WTC11 (cell line): ENCODE data around the gene LSP1. TPM values are rescaled to one million over a fixed set of nuclear protein-coding genes. Genes with fewer than 3 reads are reported as not detected.

Experiments used
- ATAC-seq: fragments of 200-7000 bp; cut with Tn5 transposase; 2 replicates; pipeline ENCODE4 v1.10.0; 2021; ENCODE audit warnings: mild to moderate bottlenecking, moderate library complexity
- CTCF ChIA-PET: fragments of 300-600 bp; sonication (Branson Sonifier 250); formaldehyde crosslinking; loops from one replicate; lab custom pipeline; 2021; ENCODE audit warnings: antibody characterized with exemption; lab: Charles Lee
- POLR2A ChIA-PET: fragments of 350-600 bp; sonication (Branson Sonifier 250); formaldehyde crosslinking; loops from one replicate; lab custom pipeline; 2021; ENCODE audit warnings: antibody characterized with exemption; lab: Charles Lee
- DNase-seq: peaks from one replicate; pipeline ENCODE4 v3.0.0; 2021; ENCODE audit warnings: low spot score
- H3K27ac Mint-ChIP-seq: 2 replicates; pipeline ENCODE4 v1.8.0; 2021; ENCODE audit warnings: mixed read lengths
- H3K27me3 Mint-ChIP-seq: 2 replicates; pipeline ENCODE4 v1.8.0; 2021; ENCODE audit warnings: low read depth, mild to moderate bottlenecking, moderate library complexity, mixed read lengths
- H3K36me3 Mint-ChIP-seq: 2 replicates; pipeline ENCODE4 v1.8.0; 2021; ENCODE audit warnings: mixed read lengths
- H3K4me1 Mint-ChIP-seq: 2 replicates; pipeline ENCODE4 v1.8.0; 2022; ENCODE audit warnings: mixed read lengths
- H3K4me3 Mint-ChIP-seq: 2 replicates; pipeline ENCODE4 v1.8.0; 2021; ENCODE audit warnings: mild to moderate bottlenecking, moderate library complexity, mixed read lengths
- H3K9me3 Mint-ChIP-seq: 2 replicates; pipeline ENCODE4 v1.8.0; 2021; ENCODE audit warnings: mixed read lengths
- CREB1 ChIP-seq: sonication (generic); formaldehyde crosslinking; IDR thresholded peaks from 2 replicates; pipeline ENCODE4 v1.8.0; 2023; ENCODE audit warnings: mild to moderate bottlenecking, missing genetic modification reagents
- ETV6 ChIP-seq: sonication (generic); formaldehyde crosslinking; IDR thresholded peaks from 2 replicates; pipeline ENCODE4 v1.8.1; 2022; ENCODE audit warnings: mild to moderate bottlenecking, missing genetic modification reagents
- FOXP1 ChIP-seq: sonication (generic); formaldehyde crosslinking; IDR thresholded peaks from 2 replicates; pipeline ENCODE4 v1.8.0; 2022; ENCODE audit warnings: missing genetic modification reagents, mild to moderate bottlenecking, moderate library complexity, borderline replicate concordance
- JAZF1 ChIP-seq: fragments of 250-450 bp; sonication (Bioruptor Pico); IDR thresholded peaks from 2 replicates; pipeline ENCODE4 v1.9.0; 2021; ENCODE audit warnings: moderate library complexity, mild to moderate bottlenecking, inconsistent platforms
- KAT7 ChIP-seq: sonication (generic); formaldehyde crosslinking; IDR thresholded peaks from 2 replicates; pipeline ENCODE4 v1.8.1; 2023; ENCODE audit warnings: missing genetic modification reagents, mild to moderate bottlenecking, borderline replicate concordance
- MLX ChIP-seq: sonication (generic); formaldehyde crosslinking; IDR thresholded peaks from 2 replicates; pipeline ENCODE4 v1.8.1; 2023; ENCODE audit warnings: mild to moderate bottlenecking, missing genetic modification reagents, moderate library complexity
- MXD4 ChIP-seq: fragments of 250-450 bp; sonication (Bioruptor Pico); IDR thresholded peaks from 2 replicates; pipeline ENCODE4 v1.8.0; 2021; ENCODE audit warnings: mild to moderate bottlenecking, moderate library complexity, borderline replicate concordance
- NR3C1 ChIP-seq: sonication (generic); formaldehyde crosslinking; conservative IDR thresholded peaks from 2 replicates; pipeline ENCODE4 v1.8.1; 2023; ENCODE audit warnings: low read depth, mild to moderate bottlenecking, missing genetic modification reagents
- PRDM15 ChIP-seq: sonication (generic); formaldehyde crosslinking; IDR thresholded peaks from 2 replicates; pipeline ENCODE4 v1.8.0; 2022; ENCODE audit warnings: missing genetic modification reagents
- PREB ChIP-seq: sonication (generic); formaldehyde crosslinking; IDR thresholded peaks from 2 replicates; pipeline ENCODE4 v1.8.1; 2022; ENCODE audit warnings: mild to moderate bottlenecking, missing genetic modification reagents, moderate library complexity, borderline replicate concordance
- RELA ChIP-seq: sonication (generic); formaldehyde crosslinking; IDR thresholded peaks from 2 replicates; pipeline ENCODE4 v1.8.1; 2022; ENCODE audit warnings: missing genetic modification reagents, mild to moderate bottlenecking, borderline replicate concordance
- RORB ChIP-seq: fragments of 250-450 bp; sonication (Bioruptor Pico); IDR thresholded peaks from 2 replicates; pipeline ENCODE4 v1.9.0; 2021; ENCODE audit warnings: mild to moderate bottlenecking
- SMAD4 ChIP-seq: sonication (generic); formaldehyde crosslinking; IDR thresholded peaks from 2 replicates; pipeline ENCODE4 v1.8.0; 2022; ENCODE audit warnings: mild to moderate bottlenecking, missing genetic modification reagents
- TEAD1 ChIP-seq: sonication (generic); formaldehyde crosslinking; IDR thresholded peaks from 2 replicates; pipeline ENCODE4 v1.8.0; 2022; ENCODE audit warnings: mild to moderate bottlenecking, missing genetic modification reagents
- ZNF263 ChIP-seq: sonication (generic); formaldehyde crosslinking; IDR thresholded peaks from 2 replicates; pipeline ENCODE4 v1.8.1; 2022; ENCODE audit warnings: low read depth, mild to moderate bottlenecking, moderate library complexity, missing genetic modification reagents
- ZNF423 ChIP-seq: fragments of 250-450 bp; sonication (Bioruptor Pico); IDR thresholded peaks from 2 replicates; pipeline ENCODE4 v2.1.2; 2022; ENCODE audit warnings: mild to moderate bottlenecking, moderate library complexity
- total RNA-seq: library from RNA; stranded (reverse); gene quantifications from 3 replicates; pipeline ENCODE4 v1.2.3, GENCODE V29; 2021
- TF ChIP-seq, protein P1 (sequence below): sonication (generic); formaldehyde crosslinking; IDR thresholded peaks from 2 replicates; pipeline ENCODE4 v1.8.0; 2022; ENCODE audit warnings: mild to moderate bottlenecking, missing genetic modification reagents
- TF ChIP-seq, protein P2 (sequence below): sonication (generic); formaldehyde crosslinking; IDR thresholded peaks from 2 replicates; pipeline ENCODE4 v1.8.0; 2023; ENCODE audit warnings: missing genetic modification reagents, mild to moderate bottlenecking, borderline replicate concordance

Gene LSP1
- total RNA-seq, 1 experiment from 2014 or later = 0.77 TPM

- no peak overlapping the region for H3K27ac Mint-ChIP-seq
- no peaks in the 10 kb centered on the region for H3K4me1 Mint-ChIP-seq
- ChIA-PET CTCF (interaction anchor here (0.6 to 2.6 kb wide), 15 partner anchors 14 to 268 kb away, joined by 3 to 27 read pairs (median 4); no protein-coding TSS in a partner anchor), POLR2A (no interaction called here)
- no peaks in the 10 kb centered on the region for H3K9me3 Mint-ChIP-seq
- no peaks in the 10 kb centered on the region for H3K36me3 Mint-ChIP-seq
- H3K4me3 Mint-ChIP-seq = no peak overlapping the region
- DNase-seq (no peak), ATAC-seq (peak; percentile 14; the same call in 1 of the 2 replicates)
- no peaks in the 10 kb centered on the region; the same call in 1 of the 2 replicates for H3K27me3 Mint-ChIP-seq
- no peak for TF ChIP-seq KAT7
- TF ChIP-seq, protein P1, sequence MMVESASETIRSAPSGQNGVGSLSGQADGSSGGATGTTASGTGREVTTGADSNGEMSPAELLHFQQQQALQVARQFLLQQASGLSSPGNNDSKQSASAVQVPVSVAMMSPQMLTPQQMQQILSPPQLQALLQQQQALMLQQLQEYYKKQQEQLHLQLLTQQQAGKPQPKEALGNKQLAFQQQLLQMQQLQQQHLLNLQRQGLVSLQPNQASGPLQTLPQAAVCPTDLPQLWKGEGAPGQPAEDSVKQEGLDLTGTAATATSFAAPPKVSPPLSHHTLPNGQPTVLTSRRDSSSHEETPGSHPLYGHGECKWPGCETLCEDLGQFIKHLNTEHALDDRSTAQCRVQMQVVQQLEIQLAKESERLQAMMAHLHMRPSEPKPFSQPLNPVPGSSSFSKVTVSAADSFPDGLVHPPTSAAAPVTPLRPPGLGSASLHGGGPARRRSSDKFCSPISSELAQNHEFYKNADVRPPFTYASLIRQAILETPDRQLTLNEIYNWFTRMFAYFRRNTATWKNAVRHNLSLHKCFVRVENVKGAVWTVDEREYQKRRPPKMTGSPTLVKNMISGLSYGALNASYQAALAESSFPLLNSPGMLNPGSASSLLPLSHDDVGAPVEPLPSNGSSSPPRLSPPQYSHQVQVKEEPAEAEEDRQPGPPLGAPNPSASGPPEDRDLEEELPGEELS = no peak
- TF ChIP-seq RORB = no peak
- no peak for TF ChIP-seq ZNF263 (CRISPR knock-in tag)
- no peak for TF ChIP-seq SMAD4
- TF ChIP-seq NR3C1 (CRISPR knock-in tag) = no peak
- no peak for TF ChIP-seq RELA (CRISPR knock-in tag)
- TF ChIP-seq CREB1 = no peak
- TF ChIP-seq JAZF1 (CRISPR knock-in tag) = no peak
- no peak for TF ChIP-seq MXD4
- no peak for TF ChIP-seq PRDM15 (CRISPR knock-in tag)
- no peak for TF ChIP-seq FOXP1 (CRISPR knock-in tag)
- no peak for TF ChIP-seq ZNF423 (CRISPR knock-in tag)
These were observed 68.2 kb downstream of the LSP1 start for GRCh38 chr11:1920909-1921573.

DNA sequence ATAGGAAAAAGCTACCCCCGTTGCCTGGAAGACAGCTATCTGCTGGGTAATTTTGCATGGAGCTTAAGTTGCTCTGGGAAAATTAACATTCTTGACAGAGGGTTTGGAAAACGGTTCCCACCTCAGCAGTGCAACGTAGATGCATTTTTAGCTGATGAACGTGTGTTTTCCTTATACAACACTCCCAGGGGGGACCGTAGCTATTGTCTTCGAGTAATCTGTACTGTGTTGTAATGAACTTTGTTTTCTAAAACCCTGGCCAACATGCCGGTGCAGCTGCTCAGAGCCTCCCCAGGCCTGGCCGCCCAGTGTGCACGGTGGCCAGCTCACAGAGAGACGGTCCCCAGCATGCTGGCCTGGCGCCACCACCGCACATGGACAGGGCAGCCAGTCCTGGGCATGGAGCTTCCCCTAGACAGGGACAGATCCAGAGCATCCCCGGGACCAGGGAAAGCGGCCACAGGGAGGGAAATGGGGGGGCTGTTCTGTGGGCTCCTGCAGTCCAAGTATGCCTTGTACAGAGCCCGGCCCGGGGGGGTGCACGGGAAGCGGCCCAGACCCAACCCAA, 68.8 kb downstream of the LSP1 start:
- Mint-ChIP-seq H3K36me3 (no peaks in the 10 kb centered on the region), H3K27me3 (no peaks in the 10 kb centered on the region; the same call in 1 of the 2 replicates), H3K4me3 (no peak overlapping the region), H3K4me1 (no peaks in the 10 kb centered on the region), H3K27ac (no peak overlapping the region), H3K9me3 (no peaks in the 10 kb centered on the region)
- ATAC-seq = no peak
- POLR2A ChIA-PET = no interaction called here
- CTCF ChIA-PET = interaction anchor here (0.6 to 2.6 kb wide), 16 partner anchors 14 to 282 kb away, joined by 3 to 27 read pairs (median 4); no protein-coding TSS in a partner anchor
- TF ChIP-seq TEAD1 (CRISPR knock-in tag) (no peak), MLX (CRISPR knock-in tag) (no peak)
- no peak for DNase-seq

DNA sequence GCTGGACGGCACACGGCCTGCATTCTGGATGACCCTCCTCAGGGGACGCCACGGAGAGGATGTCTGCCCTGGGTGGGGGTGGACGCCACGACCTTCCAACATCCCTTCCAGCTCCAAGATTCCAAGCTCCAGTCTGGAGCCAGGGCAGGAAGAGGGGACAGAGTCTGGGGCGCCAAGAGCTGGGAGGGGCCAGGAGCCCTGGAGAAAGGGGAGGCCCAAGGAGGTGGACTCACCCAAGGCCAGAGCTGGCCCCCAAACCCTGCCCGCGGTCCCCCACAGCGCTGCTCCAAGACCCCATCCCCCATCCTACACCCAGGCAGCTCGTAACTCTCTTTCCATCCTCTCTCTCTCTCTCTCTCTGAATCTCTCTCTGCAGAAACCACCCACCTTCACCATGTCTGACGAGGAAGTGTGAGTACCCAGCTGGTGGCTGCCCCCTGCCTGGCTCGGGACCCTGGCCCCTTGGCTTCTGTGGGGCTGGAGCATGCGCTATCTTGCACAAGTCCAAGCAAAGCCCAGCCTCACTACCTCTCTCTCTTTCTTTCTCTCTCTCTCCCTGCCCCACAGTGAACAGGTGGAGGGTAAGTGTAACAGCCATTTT, 69.7 kb downstream of the LSP1 start:
- no peak for ATAC-seq
- TF ChIP-seq PREB (CRISPR knock-in tag) (no peak), ETV6 (CRISPR knock-in tag) (no peak)
- TF ChIP-seq, protein P2, sequence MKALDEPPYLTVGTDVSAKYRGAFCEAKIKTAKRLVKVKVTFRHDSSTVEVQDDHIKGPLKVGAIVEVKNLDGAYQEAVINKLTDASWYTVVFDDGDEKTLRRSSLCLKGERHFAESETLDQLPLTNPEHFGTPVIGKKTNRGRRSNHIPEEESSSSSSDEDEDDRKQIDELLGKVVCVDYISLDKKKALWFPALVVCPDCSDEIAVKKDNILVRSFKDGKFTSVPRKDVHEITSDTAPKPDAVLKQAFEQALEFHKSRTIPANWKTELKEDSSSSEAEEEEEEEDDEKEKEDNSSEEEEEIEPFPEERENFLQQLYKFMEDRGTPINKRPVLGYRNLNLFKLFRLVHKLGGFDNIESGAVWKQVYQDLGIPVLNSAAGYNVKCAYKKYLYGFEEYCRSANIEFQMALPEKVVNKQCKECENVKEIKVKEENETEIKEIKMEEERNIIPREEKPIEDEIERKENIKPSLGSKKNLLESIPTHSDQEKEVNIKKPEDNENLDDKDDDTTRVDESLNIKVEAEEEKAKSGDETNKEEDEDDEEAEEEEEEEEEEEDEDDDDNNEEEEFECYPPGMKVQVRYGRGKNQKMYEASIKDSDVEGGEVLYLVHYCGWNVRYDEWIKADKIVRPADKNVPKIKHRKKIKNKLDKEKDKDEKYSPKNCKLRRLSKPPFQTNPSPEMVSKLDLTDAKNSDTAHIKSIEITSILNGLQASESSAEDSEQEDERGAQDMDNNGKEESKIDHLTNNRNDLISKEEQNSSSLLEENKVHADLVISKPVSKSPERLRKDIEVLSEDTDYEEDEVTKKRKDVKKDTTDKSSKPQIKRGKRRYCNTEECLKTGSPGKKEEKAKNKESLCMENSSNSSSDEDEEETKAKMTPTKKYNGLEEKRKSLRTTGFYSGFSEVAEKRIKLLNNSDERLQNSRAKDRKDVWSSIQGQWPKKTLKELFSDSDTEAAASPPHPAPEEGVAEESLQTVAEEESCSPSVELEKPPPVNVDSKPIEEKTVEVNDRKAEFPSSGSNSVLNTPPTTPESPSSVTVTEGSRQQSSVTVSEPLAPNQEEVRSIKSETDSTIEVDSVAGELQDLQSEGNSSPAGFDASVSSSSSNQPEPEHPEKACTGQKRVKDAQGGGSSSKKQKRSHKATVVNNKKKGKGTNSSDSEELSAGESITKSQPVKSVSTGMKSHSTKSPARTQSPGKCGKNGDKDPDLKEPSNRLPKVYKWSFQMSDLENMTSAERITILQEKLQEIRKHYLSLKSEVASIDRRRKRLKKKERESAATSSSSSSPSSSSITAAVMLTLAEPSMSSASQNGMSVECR = no peak
- H3K4me1 Mint-ChIP-seq = no peaks in the 10 kb centered on the region
- ChIA-PET POLR2A (no interaction called here), CTCF (interaction anchor here (0.6 to 2.6 kb wide), 8 partner anchors 9 to 283 kb away, joined by 3 to 27 read pairs (median 10); no protein-coding TSS in a partner anchor)
- H3K4me3 Mint-ChIP-seq = no peak overlapping the region
- DNase-seq = no peak
- H3K9me3 Mint-ChIP-seq = no peaks in the 10 kb centered on the region
- H3K36me3 Mint-ChIP-seq = no peaks in the 10 kb centered on the region
- no peaks in the 10 kb centered on the region; the same call in 1 of the 2 replicates for H3K27me3 Mint-ChIP-seq
- H3K27ac Mint-ChIP-seq = peak overlapping the region; percentile 79; the same call in 1 of the 2 replicates
